OCI-LY3 (cell line): ENCODE data around the gene ADGRG1.

ENCODE experiments used
- H2AFZ ChIP-seq: fragments of 200-600, 300-600 bp; shearing (Covaris generic); 2 replicates; pipeline ENCODE4 v1.6.0; 2014; ENCODE audit warnings: antibody characterized with exemption, low read depth, low read length
- H3K27ac ChIP-seq: fragments of 200-600, 300-600 bp; sonication (generic); 2 replicates; pipeline ENCODE4 v1.5.1; 2014; ENCODE audit warnings: mild to moderate bottlenecking, low read length, moderate library complexity, mixed read lengths
- H3K27me3 ChIP-seq: fragments of 200-600, 300-600 bp; sonication (generic); 2 replicates; pipeline ENCODE4 v1.6.1; 2014; ENCODE audit warnings: low read depth, low read length, mixed read lengths
- H3K36me3 ChIP-seq: fragments of 200-600, 300-600 bp; sonication (generic); replicated peaks from 2 replicates; pipeline ENCODE3; 2014; ENCODE audit warnings: low read depth, low read length, mixed read lengths
- H3K4me1 ChIP-seq: fragments of 300-600, 200-600 bp; sonication (generic); 2 replicates; pipeline ENCODE4 v1.6.1; 2014; ENCODE audit warnings: low read length, mixed read lengths
- H3K4me2 ChIP-seq: fragments of 200-600, 300-600 bp; sonication (generic); 2 replicates; pipeline ENCODE4 v1.6.1; 2014; ENCODE audit warnings: low read length, mixed read lengths
- H3K4me3 ChIP-seq: fragments of 300-600, 200-600 bp; sonication (generic); 2 replicates; pipeline ENCODE4 v1.5.1; 2014; ENCODE audit warnings: antibody characterized with exemption, mild to moderate bottlenecking, low read length, moderate library complexity
- H3K79me2 ChIP-seq: fragments of 300-600, 200-600 bp; shearing (Covaris generic); 2 replicates; pipeline ENCODE4 v1.6.1; 2014; ENCODE audit warnings: mild to moderate bottlenecking, low read length, mixed read lengths
- H3K9ac ChIP-seq: fragments of 300-600, 200-600 bp; shearing (Covaris generic); 2 replicates; pipeline ENCODE4 v1.6.0; 2014; ENCODE audit warnings: mild to moderate bottlenecking, low read length, moderate library complexity
- H3K9me3 ChIP-seq: fragments of 200-600, 300-600 bp; shearing (Covaris generic); 2 replicates; pipeline ENCODE4 v1.6.1; 2014; ENCODE audit warnings: low read length, mixed read lengths; ENCODE audit not compliant: insufficient read depth
- H4K20me1 ChIP-seq: fragments of 200-600, 300-600 bp; sonication (generic); 2 replicates; pipeline ENCODE4 v1.6.1; 2016; ENCODE audit warnings: low read length, mixed read lengths; ENCODE audit not compliant: insufficient read depth
- EZH2phosphoT487 ChIP-seq: fragments of 200-600 bp; shearing (Covaris generic); IDR thresholded peaks from 2 replicates; pipeline ENCODE4 v1.6.1; 2018; ENCODE audit warnings: antibody characterized with exemption, mixed run types, low read depth
- TF ChIP-seq, protein P1 (sequence below): fragments of 200-600, 300-600 bp; sonication (generic); IDR thresholded peaks from 2 replicates; pipeline ENCODE4 v1.5.1; 2014; ENCODE audit warnings: antibody characterized with exemption, low read length, low read depth

The ADGRG1 gene

GRCh38 chr16:57642160-57643135 lies 14.0 kb downstream of the ADGRG1 start:
- no peak for TF ChIP-seq EZH2phosphoT487
- TF ChIP-seq, protein P1, sequence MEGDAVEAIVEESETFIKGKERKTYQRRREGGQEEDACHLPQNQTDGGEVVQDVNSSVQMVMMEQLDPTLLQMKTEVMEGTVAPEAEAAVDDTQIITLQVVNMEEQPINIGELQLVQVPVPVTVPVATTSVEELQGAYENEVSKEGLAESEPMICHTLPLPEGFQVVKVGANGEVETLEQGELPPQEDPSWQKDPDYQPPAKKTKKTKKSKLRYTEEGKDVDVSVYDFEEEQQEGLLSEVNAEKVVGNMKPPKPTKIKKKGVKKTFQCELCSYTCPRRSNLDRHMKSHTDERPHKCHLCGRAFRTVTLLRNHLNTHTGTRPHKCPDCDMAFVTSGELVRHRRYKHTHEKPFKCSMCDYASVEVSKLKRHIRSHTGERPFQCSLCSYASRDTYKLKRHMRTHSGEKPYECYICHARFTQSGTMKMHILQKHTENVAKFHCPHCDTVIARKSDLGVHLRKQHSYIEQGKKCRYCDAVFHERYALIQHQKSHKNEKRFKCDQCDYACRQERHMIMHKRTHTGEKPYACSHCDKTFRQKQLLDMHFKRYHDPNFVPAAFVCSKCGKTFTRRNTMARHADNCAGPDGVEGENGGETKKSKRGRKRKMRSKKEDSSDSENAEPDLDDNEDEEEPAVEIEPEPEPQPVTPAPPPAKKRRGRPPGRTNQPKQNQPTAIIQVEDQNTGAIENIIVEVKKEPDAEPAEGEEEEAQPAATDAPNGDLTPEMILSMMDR, result no peak
- Histone ChIP-seq H3K27me3 (peaks cover 66% of the 10 kb centered on the region), H3K9ac (no peak overlapping the region), H2AFZ (no peak overlapping the region), H3K36me3 (no peaks in the 10 kb centered on the region), H3K9me3 (no peaks in the 10 kb centered on the region), H3K4me2 (no peak overlapping the region), H4K20me1 (peaks cover 18% of the 10 kb centered on the region), H3K79me2 (no peaks in the 10 kb centered on the region), H3K27ac (no peak overlapping the region), H3K4me1 (peaks cover 5% of the 10 kb centered on the region), H3K4me3 (no peak overlapping the region)

DNA sequence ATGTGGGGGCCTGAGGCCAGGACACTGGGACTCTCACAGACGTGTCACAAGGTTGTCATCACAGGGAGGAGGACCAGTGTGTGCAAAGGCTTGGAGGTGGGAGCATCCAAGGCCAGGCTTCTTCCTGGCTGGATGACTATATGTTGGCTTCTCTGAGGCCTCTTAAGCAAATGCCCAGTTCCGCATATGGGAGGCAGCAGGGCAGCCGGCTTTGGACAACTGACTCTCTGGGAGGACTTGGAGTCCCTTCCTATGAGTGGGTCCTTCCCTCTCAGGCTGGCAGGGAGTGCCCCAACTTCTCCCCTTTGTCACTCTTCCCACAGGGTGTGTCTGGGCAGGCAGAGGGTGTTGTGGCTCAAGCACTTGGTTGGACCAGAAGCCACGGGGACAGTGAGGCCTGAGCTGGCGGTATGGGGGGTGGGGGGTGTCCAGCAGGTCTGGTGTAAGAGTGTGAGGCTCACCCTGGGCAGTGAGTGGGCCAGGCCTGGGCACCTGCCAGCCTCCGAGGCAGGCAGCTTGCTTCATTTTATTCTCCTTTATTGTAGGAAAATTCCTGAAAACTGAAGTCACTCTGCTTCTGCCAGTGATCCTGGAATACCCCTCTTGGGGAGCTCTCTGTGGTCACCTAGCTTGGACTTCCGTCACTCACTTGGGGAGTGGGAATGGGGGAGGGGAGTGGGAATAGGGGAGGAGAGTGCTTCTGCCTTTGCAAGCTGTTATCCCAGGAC lies 14.9 kb downstream of the ADGRG1 start:
- Histone ChIP-seq H3K4me2 (no peak overlapping the region), H3K9ac (no peak overlapping the region), H3K27me3 (peaks cover 62% of the 10 kb centered on the region), H3K27ac (no peak overlapping the region), H2AFZ (no peak overlapping the region), H3K36me3 (no peaks in the 10 kb centered on the region), H3K4me1 (peaks cover 13% of the 10 kb centered on the region), H4K20me1 (peaks cover 22% of the 10 kb centered on the region), H3K9me3 (no peaks in the 10 kb centered on the region), H3K4me3 (no peak overlapping the region), H3K79me2 (no peaks in the 10 kb centered on the region)
- TF ChIP-seq, protein P1, result no peak
- no peak for TF ChIP-seq EZH2phosphoT487

- Histone ChIP-seq H3K36me3 (no peaks in the 10 kb centered on the region), H3K9me3 (no peaks in the 10 kb centered on the region), H3K9ac (no peak overlapping the region), H3K27me3 (peaks cover 58% of the 10 kb centered on the region), H3K4me2 (no peak overlapping the region), H3K79me2 (no peaks in the 10 kb centered on the region), H4K20me1 (peaks cover 22% of the 10 kb centered on the region), H2AFZ (no peak overlapping the region), H3K4me1 (peaks cover 19% of the 10 kb centered on the region), H3K27ac (no peak overlapping the region), H3K4me3 (no peak overlapping the region)
- TF ChIP-seq, protein P1, result no peak
- TF ChIP-seq EZH2phosphoT487, result no peak
Observed at GRCh38 chr16:57643910-57644309, 15.5 kb downstream of the ADGRG1 start.

GRCh38 chr16:57644383-57645014 lies 16.1 kb downstream of the ADGRG1 start:
- H3K27me3 ChIP-seq, result peaks cover 52% of the 10 kb centered on the region
- TF ChIP-seq, protein P1, result no peak
- no peak for TF ChIP-seq EZH2phosphoT487
- H3K79me2 ChIP-seq, result no peaks in the 10 kb centered on the region
- no peak overlapping the region for H3K4me3 ChIP-seq
- H4K20me1 ChIP-seq, result peaks cover 22% of the 10 kb centered on the region
- H3K9ac ChIP-seq, result no peak overlapping the region
- H2AFZ ChIP-seq, result no peak overlapping the region
- H3K4me2 ChIP-seq, result no peak overlapping the region
- H3K4me1 ChIP-seq, result peaks cover 20% of the 10 kb centered on the region
- no peaks in the 10 kb centered on the region for H3K36me3 ChIP-seq
- no peak overlapping the region for H3K27ac ChIP-seq
- no peaks in the 10 kb centered on the region for H3K9me3 ChIP-seq
